ENCODE results near the gene TMEM200A. TPM values are rescaled to one million over a fixed set of nuclear protein-coding genes. Genes with fewer than 3 reads are reported as not detected.
"Not testable (repeated sequence)": the region's sequence is repeated elsewhere in the genome, so short reads cannot be mapped to it uniquely, and the experiment has no call there.

The TMEM200A gene
- total RNA-seq = under 1 TPM; 0.16 to 0.35 TPM

DNA sequence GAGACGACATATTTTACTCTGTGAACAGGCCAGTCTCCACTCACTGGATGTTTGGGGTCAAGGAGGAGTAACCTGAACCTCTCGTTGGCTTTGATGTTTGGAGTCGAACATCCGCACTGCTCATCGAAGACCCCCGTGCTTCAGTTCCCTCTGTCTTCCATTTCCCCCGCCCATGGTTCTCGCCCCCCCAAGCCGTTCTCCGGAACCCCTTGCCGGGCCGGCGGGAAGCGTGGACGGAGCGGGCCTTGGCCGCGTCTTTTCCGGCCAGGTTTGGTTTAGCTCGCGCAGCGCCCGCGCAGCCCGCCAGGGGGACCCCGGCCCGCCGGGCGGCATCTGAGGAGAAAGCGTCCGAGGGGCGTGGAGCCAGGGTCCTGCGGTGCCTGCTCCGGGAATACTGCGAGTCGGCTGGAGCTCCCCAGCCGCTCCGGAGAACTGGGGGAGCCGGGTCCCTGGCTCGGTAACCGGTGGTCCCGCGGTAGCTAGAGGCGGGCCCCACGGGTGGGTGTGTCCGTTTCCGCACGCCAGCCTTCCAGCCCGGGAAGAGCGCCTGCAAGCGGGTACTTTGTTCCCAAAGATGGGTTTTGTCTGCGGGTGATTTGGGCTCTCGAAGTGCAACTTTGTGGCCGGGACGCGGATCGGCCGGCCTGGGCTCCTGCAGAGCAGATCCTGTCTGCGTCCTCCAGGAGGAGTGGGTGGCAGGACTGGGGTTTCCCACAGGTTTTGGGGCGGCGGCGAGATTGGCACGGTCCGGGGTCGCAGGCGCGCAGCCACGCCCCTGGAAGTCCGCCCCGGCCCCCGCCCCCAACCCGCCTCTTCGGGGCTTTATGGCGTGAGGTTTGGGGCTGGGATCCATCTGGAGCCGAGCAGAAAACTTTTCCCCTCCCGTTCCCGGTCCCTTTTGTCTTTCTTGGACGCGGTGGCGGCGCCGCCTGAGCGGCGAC is at the start of gene TMEM200A:
TMEM200A (plus strand) TSS at position 852 of the 941 bp plus-strand sequence. CDS start 74,406 bp downstream, outside the sequence.
- peak in 1 of 2 donors; percentile 68 for DNase-seq (ENCODE audit: low spot score in 2 of 2)
- Mint-ChIP-seq H3K9me3 (peaks cover 4 to 5% of the 10 kb centered on the region in 2 donors), H3K36me3 (peaks cover 0 to 6% of the 10 kb centered on the region in 2 donors), H3K27ac (no peak within 1 kb of the TSS)
- ATAC-seq = peak; percentile 58 to 74

DNA sequence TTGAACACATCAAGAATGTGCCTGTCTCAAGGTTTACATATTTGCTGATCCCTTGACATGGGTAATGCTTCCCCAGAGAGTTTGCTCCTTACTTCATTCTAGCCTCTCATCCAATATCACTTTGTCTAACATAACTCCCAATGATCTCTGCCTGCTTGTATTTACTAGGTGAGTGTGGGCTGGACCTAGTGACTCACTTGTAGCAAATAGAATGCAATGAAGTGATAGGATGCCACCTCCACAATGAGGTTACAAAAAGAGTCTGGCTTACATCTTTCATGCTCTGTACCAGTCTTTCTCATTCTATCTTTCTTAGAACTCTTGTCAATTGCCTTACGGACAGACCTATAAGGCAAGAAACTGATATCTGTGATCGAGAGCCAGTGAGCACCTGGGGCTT is 44.9 kb upstream of the TMEM200A start:
- no peak for ATAC-seq
- Mint-ChIP-seq H3K36me3 (no peaks in the 10 kb centered on the region), H3K9me3 (no peaks in the 10 kb centered on the region), H3K27ac (no peak overlapping the region)
- no peak for DNase-seq (ENCODE audit: low spot score in 2 of 2)

- no peaks in the 10 kb centered on the region for H3K9me3 Mint-ChIP-seq
- H3K36me3 Mint-ChIP-seq = no peaks in the 10 kb centered on the region
- H3K27ac Mint-ChIP-seq = no peak overlapping the region
- ATAC-seq (no peak), DNase-seq (ENCODE audit: low spot score in 2 of 2) (peak in 1 of 2 donors; percentile 27)
Observed at GRCh38 chr6:130322673-130323268, 43.0 kb upstream of the TMEM200A start.

- Mint-ChIP-seq H3K27ac (no peak overlapping the region), H3K36me3 (no peaks in the 10 kb centered on the region), H3K9me3 (no peaks in the 10 kb centered on the region)
- DNase-seq (ENCODE audit: low spot score in 2 of 2) (no peak), ATAC-seq (no peak)
Observed at GRCh38 chr6:130324657-130325056, 41.2 kb upstream of the TMEM200A start.

GRCh38 chr6:130326496-130326895 is 39.3 kb upstream of the TMEM200A start:
- Mint-ChIP-seq H3K9me3 (no peaks in the 10 kb centered on the region), H3K36me3 (no peaks in the 10 kb centered on the region), H3K27ac (no peak overlapping the region)
- ATAC-seq = no peak
- DNase-seq (ENCODE audit: low spot score in 2 of 2) = no peak

DNA sequence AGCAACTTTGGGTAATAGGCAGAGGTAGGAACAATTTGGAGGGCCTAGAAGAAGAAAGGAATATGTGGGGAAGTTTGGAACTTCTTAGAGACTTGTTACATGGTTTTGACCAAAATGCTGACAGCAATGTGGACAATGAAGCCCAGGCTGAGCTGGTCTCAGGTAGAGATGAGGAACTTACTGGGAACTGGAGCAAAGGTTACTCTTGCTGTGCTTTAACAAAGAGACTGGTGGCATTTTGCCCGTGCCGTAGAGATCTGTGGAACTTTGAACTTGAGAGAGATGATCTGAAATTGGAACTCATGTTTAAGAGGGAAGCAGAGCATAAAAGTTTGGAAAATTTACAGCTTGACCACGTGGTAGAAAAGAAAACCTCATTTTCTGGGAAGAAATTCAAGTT is 28.3 kb upstream of the TMEM200A start:
- Mint-ChIP-seq H3K36me3 (peaks cover 2 to 5% of the 10 kb centered on the region in 2 donors), H3K9me3 (peaks cover 4 to 7% of the 10 kb centered on the region in 2 donors), H3K27ac (no peak overlapping the region)
- DNase-seq (ENCODE audit: low spot score in 2 of 2) = no peak
- no peak for ATAC-seq

DNA sequence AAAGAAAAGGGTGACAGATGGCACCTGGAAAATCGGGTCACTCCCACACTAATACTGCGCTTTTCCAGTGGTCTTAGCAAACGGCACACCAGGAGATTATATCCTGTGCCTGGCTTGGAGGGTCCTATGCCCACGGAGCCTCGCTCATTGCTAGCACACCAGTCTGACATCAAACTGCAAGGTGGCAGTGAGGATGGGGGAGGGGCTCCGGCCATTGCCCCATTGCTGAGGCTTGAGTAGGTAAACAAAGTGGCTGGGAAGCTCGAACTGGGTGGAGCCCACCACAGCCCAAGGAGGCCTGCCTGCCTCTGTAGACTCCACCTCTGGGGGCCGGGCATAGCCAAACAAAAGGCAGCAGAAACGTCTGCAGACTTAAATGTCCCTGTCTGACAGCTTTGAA is 19.5 kb upstream of the TMEM200A start:
- H3K9me3 Mint-ChIP-seq, ATAC-seq: not testable (repeated sequence)

DNA sequence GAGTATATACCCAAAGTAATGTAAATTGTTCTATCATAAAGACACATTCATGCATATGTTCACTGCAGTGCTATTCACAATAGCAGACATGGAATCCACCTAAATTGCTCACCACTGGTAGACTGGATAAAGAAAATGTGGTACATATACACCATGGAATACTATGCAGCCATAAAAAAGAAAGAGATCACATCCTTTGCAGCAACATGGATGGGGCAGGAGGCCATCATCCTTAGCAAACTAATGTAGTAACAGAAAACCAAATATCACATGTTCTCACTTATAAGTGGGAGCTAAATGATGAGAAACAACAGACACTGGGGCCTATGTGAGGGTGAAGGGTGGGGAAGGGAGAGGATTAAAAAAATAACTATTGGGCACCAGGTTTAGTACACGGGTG is 11.5 kb upstream of the TMEM200A start:
- no peaks in the 10 kb centered on the region for H3K9me3 Mint-ChIP-seq
- DNase-seq (ENCODE audit: low spot score in 2 of 2) (no peak), ATAC-seq (no peak)
- H3K36me3 Mint-ChIP-seq = peaks cover 0 to 5% of the 10 kb centered on the region in 2 donors
- H3K27ac Mint-ChIP-seq = no peak overlapping the region

More for the DNA sequence above, 19.5 kb upstream of the TMEM200A start:
- H3K36me3 Mint-ChIP-seq = peaks cover 8 to 16% of the 10 kb centered on the region in 2 donors
- DNase-seq (ENCODE audit: low spot score in 2 of 2); H3K27ac Mint-ChIP-seq: not testable (repeated sequence)

DNA sequence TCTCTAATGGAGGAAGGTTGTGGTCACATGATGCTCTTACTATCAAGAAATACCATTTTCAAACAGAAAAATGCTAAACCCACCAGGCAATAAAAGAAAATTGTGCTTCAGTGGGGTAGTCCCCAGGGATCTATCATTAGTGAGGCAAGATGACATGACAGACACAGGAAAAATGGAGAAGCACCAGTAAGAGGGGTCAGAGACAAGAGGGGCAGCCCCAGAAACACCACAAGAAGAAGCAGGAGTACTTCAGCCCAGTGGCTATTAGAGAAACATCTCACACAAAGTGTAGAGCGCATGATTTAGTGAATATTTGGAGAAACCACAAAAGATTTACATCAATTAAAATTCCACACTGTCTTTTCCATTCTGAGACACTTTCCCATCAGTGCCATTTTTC is 10.2 kb upstream of the TMEM200A start:
- Mint-ChIP-seq H3K9me3 (peaks cover 4 to 5% of the 10 kb centered on the region in 2 donors), H3K36me3 (peaks cover 8 to 10% of the 10 kb centered on the region in 2 donors), H3K27ac (no peak overlapping the region)
- ATAC-seq (no peak), DNase-seq (ENCODE audit: low spot score in 2 of 2) (no peak)

DNA sequence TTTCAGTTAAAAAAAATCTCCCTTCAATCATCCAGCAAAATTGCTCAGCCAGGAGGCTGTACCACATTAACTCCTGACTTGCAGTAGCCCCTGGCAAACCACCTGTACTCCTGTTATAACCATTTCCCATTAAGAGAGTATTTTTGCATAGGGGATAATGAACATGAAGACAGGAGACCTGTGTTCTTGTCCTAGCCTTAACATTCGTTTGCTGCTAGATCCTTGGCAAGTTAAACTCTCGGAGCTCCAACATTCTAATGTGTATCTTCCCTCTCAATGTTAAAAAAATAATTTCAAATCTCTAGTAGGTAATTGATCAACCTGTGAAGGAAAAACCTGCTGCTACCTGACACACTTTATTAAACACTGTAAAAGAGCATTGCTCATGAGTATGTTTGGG is 8.4 kb upstream of the TMEM200A start:
- H3K36me3 Mint-ChIP-seq = peaks cover 5 to 13% of the 10 kb centered on the region in 2 donors
- no peak for ATAC-seq
- H3K9me3 Mint-ChIP-seq = peaks cover 8 to 9% of the 10 kb centered on the region in 2 donors
- no peak for DNase-seq (ENCODE audit: low spot score in 2 of 2)
- no peak overlapping the region for H3K27ac Mint-ChIP-seq

DNA sequence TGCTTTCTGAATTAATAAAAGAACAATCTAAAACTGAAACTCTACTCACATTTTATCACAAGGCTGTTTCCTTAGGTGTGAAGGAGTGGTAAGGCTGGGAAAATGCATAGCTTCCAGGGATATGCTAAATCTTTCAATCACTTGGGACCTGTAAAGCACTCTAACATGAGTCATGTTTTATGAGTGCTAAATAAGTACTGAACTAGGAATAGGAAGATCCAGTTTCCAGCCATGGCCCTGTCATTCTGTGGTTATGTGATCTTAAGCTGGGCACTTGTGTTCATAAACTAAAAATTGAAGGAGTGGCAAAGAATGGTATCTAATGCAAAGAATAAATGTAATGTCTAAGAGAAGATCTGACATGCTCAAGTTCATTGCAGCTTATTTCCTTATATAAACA is 6.1 kb upstream of the TMEM200A start:
- no peak overlapping the region for H3K27ac Mint-ChIP-seq
- DNase-seq (ENCODE audit: low spot score in 2 of 2) (no peak), ATAC-seq (no peak)
- H3K9me3 Mint-ChIP-seq = peaks cover 8 to 9% of the 10 kb centered on the region in 2 donors
- H3K36me3 Mint-ChIP-seq = peaks cover 5 to 13% of the 10 kb centered on the region in 2 donors

- Mint-ChIP-seq H3K9me3 (peaks cover 8 to 9% of the 10 kb centered on the region in 2 donors), H3K27ac (no peak overlapping the region), H3K36me3 (peaks cover 5 to 13% of the 10 kb centered on the region in 2 donors)
- ATAC-seq (no peak), DNase-seq (ENCODE audit: low spot score in 2 of 2) (no peak)
Observed at GRCh38 chr6:130362128-130362527, 3.7 kb upstream of the TMEM200A start.

DNA sequence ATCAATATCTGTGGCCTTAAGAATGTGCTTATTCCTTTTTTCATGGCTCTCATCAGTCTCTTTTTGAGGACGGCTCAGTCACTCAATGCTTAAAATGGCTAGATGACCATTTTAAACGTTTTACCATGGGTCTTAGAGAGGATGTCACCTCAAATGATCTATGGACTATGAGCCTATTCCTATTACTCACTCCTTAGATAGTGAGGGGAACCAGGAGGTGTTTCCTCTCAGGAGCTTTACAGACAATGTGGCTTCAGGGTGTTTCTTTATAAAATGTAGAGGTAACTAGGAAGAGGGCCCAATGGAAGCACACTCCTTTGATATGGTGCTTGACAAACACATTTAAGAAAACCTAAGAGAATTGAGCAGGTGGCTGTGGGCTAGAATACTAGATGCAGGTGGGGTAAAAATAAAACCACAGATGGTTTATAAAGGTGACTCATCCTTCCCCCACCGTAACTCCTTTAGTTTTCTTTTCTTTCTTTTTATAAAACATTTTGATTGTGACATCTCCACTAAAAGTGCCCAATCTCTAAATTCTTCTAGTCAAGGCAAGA is 1.5 kb upstream of the TMEM200A start:
- Mint-ChIP-seq H3K27ac (no peak overlapping the region), H3K9me3 (peaks cover 8 to 9% of the 10 kb centered on the region in 2 donors), H3K36me3 (peaks cover 5 to 13% of the 10 kb centered on the region in 2 donors)
- ATAC-seq (no peak), DNase-seq (ENCODE audit: low spot score in 2 of 2) (no peak)

- H3K9me3 Mint-ChIP-seq = peaks cover 0 to 4% of the 10 kb centered on the region in 2 donors
- DNase-seq (ENCODE audit: low spot score in 2 of 2) (peak; percentile 12 to 64), ATAC-seq (peak; percentile 58 to 80)
- H3K27ac Mint-ChIP-seq = no peak overlapping the region
- no peaks in the 10 kb centered on the region for H3K36me3 Mint-ChIP-seq
Observed at GRCh38 chr6:130366107-130367005, 539 bp downstream of the TMEM200A start.

DNA sequence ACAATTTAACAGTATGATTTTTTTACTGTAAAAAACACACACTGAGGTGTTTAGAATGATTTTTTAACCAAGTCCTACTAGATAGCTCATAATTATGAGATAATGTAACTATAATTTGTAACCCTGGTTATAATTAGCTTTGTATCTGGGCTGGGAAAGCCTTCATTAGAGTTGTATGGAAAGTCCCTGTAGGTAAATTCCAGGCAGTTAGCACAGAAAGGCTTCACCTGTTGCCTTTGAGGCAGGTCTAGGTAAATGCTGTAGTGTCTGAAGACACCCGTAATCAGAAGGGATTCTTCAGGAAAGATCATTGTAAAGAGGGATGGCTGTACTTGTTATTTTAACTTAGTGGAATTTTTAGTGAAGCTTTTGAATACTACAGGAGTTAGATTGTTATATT is 1.9 kb downstream of the TMEM200A start:
- no peak for ATAC-seq
- DNase-seq (ENCODE audit: low spot score in 2 of 2) = no peak
- no peak overlapping the region for H3K27ac Mint-ChIP-seq
- H3K36me3 Mint-ChIP-seq = no peaks in the 10 kb centered on the region
- no peaks in the 10 kb centered on the region for H3K9me3 Mint-ChIP-seq

GRCh38 chr6:130368576-130368975 is 2.8 kb downstream of the TMEM200A start:
- no peaks in the 10 kb centered on the region for H3K36me3 Mint-ChIP-seq
- H3K27ac Mint-ChIP-seq = no peak overlapping the region
- no peak for ATAC-seq
- DNase-seq (ENCODE audit: low spot score in 2 of 2) = no peak
- H3K9me3 Mint-ChIP-seq = no peaks in the 10 kb centered on the region
